ENCODE results near the gene ABO.
"Not testable (repeated sequence)": the region's sequence is repeated elsewhere in the genome, so short reads cannot be mapped to it uniquely, and the experiment has no call there.

Gene ABO

DNA sequence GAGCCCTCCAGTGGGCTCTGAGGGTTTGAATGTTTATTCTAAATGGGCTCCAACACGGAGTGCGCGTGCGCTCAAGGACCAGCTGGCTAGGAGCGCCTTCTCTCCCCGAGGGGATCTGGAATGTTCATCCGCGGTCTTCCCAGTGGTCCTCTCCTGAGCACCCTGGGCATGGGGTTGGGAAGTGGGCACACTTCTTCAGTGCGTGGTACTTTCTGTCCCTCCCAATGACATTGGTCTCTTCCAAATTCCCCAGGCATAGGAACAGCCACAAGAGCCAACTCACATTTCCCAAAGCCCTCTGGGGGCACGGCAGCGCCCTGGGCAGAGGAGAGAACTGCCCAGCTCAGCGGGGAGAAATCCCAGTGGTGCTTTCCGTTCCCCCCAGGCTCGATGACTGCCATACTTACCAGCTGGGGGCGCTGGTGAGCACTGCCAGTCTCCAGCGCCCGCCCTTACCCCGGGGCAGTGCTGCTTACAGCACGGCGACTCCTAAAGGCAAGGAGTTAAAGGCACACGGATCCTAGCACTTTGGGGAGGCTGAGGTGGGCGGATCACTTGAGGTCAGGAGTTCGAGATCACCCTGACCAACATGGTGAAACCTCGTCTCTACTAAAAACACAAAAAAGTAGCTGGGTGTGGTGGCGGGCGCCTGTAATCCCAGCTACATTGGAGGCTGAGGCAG is 36.0 kb downstream of the ABO start:
- no peak for FAIRE-seq

- FAIRE-seq = no peak
Measured at GRCh38 chr9:133238272-133238850, 36.6 kb downstream of the ABO start.

- FAIRE-seq = no peak
Measured at GRCh38 chr9:133237035-133237731, 37.8 kb downstream of the ABO start.

GRCh38 chr9:133236291-133237034 is 38.5 kb downstream of the ABO start:
- not testable (repeated sequence) for FAIRE-seq

GRCh38 chr9:133235549-133236222 is 39.3 kb downstream of the ABO start:
- no peak for FAIRE-seq

DNA sequence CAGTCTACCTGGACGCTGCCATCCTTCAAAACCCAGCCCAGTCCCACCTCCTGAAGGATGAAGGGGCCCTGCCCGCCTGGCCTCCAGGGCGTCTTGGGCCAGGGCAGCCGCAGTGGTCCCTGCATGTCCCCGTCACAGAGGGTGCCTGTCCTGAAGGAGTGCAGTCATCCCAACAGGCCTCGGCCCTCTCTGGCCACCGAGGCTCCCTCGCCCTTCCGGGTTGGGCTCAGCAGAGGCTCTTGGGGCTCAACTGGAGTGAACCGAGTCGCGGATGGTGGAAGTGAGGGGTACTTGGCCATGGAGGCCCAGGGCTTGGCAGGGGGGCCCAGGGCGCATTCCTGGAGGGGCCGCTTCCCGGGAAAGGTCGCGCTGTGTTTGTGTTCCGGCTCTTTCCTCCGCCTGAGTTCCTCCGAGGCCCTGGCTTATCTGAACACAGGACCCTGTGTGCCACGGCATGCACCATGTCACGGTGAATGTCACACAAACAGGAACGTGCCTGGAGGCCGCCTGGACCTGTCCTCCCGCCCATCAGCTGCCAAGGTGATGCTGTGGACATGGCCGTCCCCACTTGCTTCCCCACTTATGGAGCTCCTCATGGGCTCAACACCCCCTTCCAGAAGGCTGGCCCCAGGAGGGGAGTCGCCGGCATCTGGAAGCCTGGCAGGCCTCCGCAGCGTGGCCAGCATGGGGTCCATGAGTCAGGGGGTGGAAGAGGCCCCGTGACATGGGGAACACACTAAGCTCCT is 40.3 kb downstream of the ABO start:
- no peak for FAIRE-seq

DNA sequence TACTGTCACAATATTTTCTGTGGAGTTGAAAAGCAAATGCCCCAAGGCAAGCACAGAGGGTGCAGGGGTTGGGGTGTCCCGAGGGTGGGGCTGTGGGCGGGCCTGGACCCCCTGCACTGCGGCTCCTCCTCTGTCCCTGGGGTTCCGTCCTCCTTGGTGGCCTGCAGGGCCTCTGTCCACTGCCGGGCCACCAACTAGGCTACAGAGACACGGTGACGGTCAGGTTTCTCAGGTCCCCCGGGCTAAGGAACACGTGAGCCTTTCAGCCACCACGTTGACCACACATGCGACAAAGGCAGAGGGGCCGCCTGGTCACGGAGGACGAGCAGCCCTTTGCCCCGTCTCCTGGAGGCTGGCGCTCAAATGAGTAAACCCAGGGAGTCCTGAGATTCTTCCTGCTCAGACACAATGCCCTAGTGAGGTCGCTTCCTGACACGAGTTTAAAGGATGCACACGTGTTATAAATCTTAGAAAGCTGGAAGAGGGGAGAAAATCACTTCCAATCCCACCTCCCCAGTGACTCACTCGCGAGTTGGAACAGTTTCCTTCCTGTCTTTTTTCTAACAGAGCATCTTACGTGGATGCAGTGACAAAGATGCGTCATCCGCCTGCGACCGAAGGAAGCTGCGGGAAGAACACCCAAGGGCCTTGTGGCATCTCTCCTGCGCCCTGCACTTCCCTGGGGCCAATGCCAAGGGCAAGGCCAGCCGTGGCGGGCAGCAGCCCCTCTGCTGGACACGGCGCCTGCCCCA is 41.1 kb downstream of the ABO start:
- FAIRE-seq = no peak

- not testable (repeated sequence) for FAIRE-seq
Measured at GRCh38 chr9:133231934-133232568, 43.0 kb downstream of the ABO start.

DNA sequence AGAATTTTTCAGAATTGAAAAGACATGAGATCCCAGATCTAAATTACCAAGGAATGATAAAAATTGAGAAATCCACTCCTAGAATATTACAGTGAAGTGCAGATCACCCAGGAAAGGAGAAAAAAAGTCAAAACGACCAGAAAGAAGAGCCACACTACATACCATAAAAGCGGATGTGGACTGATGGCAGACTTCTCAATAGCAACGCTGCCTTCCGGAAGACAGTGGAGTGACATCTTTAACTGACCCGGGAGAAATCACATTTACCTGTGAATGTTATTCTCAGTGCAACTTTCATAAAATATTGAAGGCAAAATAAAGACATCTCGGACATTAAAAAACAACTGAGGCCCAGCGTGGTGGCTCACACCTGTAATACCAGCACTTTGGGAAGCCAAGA is 44.5 kb downstream of the ABO start:
- FAIRE-seq = not testable (repeated sequence)

- FAIRE-seq = no peak
Measured at GRCh38 chr9:133230093-133230492, 44.9 kb downstream of the ABO start.

DNA sequence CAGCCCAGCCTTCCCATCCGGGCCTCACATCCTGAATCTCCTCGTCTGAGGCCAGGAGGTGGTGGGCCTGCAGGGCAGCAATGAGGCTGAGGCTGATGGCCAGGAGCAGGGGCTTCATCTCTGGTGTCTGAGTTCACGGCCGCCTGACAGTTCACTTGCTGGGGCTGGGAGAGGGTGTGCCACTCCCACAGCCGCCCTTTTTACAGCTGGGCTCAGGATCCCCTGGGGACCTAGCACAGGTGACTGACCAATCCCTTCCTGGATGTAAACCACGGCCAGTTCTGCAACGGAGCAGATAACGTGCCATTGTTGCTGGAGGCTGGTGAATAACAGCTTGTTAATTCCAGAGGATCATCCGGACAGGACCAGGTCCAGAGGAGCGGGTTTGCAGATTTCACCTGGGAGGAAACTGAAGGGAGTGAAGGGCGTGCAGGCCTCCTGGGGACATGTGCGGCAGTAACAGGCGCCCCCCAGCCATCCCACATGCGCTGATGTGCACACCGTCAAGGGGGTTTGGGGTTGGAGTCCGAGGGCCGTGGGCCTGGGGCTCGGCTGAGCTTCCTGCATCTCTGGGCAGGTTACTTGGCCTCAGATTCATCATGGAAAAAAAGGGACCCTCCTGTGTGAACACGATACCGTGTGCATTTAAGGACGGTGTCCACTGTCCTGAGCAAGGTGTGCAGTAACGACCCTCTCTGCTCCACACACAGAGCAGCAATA is 46.4 kb downstream of the ABO start:
- not testable (repeated sequence) for FAIRE-seq

- FAIRE-seq = not testable (repeated sequence)
Measured at GRCh38 chr9:133227996-133228395, 47.0 kb downstream of the ABO start.

GRCh38 chr9:133227242-133227860 is 47.6 kb downstream of the ABO start:
- FAIRE-seq = no peak

- FAIRE-seq = no peak
Measured at GRCh38 chr9:133226219-133227171, 48.5 kb downstream of the ABO start.

DNA sequence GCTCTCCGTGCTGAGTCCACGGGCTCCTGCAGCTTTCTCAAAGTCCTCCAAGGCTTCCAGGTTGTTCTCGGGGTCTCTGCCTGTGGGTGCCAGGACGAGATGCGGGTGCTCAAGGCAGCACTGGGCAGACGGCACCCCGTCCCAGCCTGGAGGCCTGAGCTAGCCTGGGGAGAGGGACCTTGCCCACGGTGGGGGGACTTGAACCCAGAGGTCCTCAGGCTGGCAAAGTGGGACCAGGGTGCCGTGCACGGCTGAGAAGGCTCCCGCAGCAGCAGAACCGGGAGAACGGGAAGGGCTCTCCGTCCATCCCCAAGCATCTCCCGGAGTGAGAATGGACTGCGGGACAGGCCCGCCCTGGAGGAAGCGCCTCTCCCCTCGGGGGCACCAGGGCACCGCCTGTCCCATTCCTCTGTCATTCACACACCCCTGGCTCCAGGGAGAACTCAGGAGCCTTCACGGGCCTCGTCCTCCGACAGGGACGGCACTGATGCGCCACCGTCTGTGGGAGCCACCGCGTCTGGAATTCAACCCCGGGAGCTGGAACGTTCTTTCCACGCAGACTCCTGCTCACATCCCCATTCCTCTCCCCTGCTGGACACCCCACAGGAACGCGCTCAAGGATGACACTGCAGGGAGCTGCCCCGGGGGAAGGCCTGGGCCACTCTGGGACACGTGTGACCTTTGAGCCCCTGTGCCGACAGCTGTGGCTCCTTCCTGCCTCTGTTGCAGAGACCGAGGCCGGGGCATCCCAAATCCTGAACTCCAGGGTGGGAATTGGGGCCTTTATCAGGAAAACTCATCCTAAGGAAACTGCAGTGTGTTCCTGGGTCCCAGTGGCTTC is 49.6 kb downstream of the ABO start:
- no peak for FAIRE-seq

DNA sequence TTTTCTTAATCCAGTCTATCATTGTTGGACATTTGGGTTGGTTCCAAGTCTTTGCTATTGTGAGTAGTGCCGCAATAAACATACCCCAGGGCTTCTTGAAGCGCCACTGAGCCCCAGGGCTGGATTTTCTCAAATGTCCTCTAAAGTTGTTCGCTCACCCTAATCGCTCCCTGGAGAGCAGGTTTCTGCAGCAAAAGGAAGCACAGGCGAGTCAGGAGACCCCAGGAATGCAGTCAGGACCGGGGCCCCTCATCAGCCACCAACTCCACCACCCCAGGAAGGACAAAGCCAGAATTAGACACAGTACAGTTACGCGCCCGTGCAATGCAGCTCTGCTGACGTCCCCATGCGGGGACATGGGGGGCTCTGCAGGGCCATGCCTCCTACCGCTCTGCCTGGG is 50.2 kb downstream of the ABO start:
- no peak for FAIRE-seq

GRCh38 chr9:133223159-133223756 is 51.7 kb downstream of the ABO start:
- not testable (repeated sequence) for FAIRE-seq
